ENCODE measurements around the gene RITA1.

- no peak for TF ChIP-seq EZH2 (IDR thresholded peaks at IDR 0.05; ENCODE audit: borderline replicate concordance)
- TF ChIP-seq CTCF (IDR thresholded peaks at IDR 0.05; ENCODE audit: poor library complexity): no peak
These were observed 681 bp upstream of the RITA1 start for GRCh38 chr12:113184900-113185179.
